ENCODE data around the gene CAPN14.

CAPN14 gene

GRCh38 chr2:31148514-31148913 lies 68.8 kb downstream of the CAPN14 start:
- Histone ChIP-seq H3K27me3 (replicated peaks; ENCODE audit: insufficient read depth, low read length) (no peaks in the 10 kb centered on the region), H3K9me3 (replicated peaks; ENCODE audit: insufficient read depth, low read length) (no peaks in the 10 kb centered on the region), H2AFZ (ENCODE audit: low read length) (no peak overlapping the region), H3K4me1 (ENCODE audit: low read length) (peaks cover 12% of the 10 kb centered on the region), H4K20me1 (ENCODE audit: insufficient read depth, low read length) (no peaks in the 10 kb centered on the region), H3K79me2 (ENCODE audit: low read length) (no peaks in the 10 kb centered on the region), H3K9ac (ENCODE audit: low read length) (no peak overlapping the region), H3K9me2 (replicated peaks; ENCODE audit: insufficient read depth, low read length) (no peaks in the 10 kb centered on the region), H3F3A (ENCODE audit: insufficient read depth, low read length) (peaks cover 13% of the 10 kb centered on the region; the same call in 1 of the 2 replicates), H3K4me2 (ENCODE audit: low read depth, low read length) (no peak overlapping the region), H3K36me3 (replicated peaks; ENCODE audit: insufficient read depth, low read length) (no peaks in the 10 kb centered on the region), H3K4me3 (ENCODE audit: low read length) (no peak overlapping the region), H3K27ac (ENCODE audit: low read length) (no peak overlapping the region)
- no peak for TF ChIP-seq CTCF (IDR thresholded peaks at IDR 0.05; ENCODE audit: low read length)
- no peak for TF ChIP-seq EZH2 (optimal IDR thresholded peaks at IDR 0.05; ENCODE audit: low read depth, low read length)
- TF ChIP-seq EZH2phosphoT487 (IDR thresholded peaks at IDR 0.05; ENCODE audit: low read length), result no peak
- no peak for DNase-seq

- peaks cover 13% of the 10 kb centered on the region; the same call in 1 of the 2 replicates for H3F3A ChIP-seq (ENCODE audit: insufficient read depth, low read length)
- H3K27me3 ChIP-seq (replicated peaks; ENCODE audit: insufficient read depth, low read length), result no peaks in the 10 kb centered on the region
- H2AFZ ChIP-seq (ENCODE audit: low read length), result no peak overlapping the region
- H4K20me1 ChIP-seq (ENCODE audit: insufficient read depth, low read length), result no peaks in the 10 kb centered on the region
- no peak for TF ChIP-seq EZH2 (optimal IDR thresholded peaks at IDR 0.05; ENCODE audit: low read depth, low read length)
- no peak for TF ChIP-seq CTCF (IDR thresholded peaks at IDR 0.05; ENCODE audit: low read length)
- TF ChIP-seq EZH2phosphoT487 (IDR thresholded peaks at IDR 0.05; ENCODE audit: low read length), result no peak
- H3K9me2 ChIP-seq (replicated peaks; ENCODE audit: insufficient read depth, low read length), result no peaks in the 10 kb centered on the region
- no peaks in the 10 kb centered on the region for H3K9me3 ChIP-seq (replicated peaks; ENCODE audit: insufficient read depth, low read length)
- no peak for DNase-seq
- H3K36me3 ChIP-seq (replicated peaks; ENCODE audit: insufficient read depth, low read length), result no peaks in the 10 kb centered on the region
- no peak overlapping the region for H3K4me3 ChIP-seq (ENCODE audit: low read length)
- no peak overlapping the region for H3K9ac ChIP-seq (ENCODE audit: low read length)
- peaks cover 12% of the 10 kb centered on the region for H3K4me1 ChIP-seq (ENCODE audit: low read length)
- no peak overlapping the region for H3K27ac ChIP-seq (ENCODE audit: low read length)
- no peaks in the 10 kb centered on the region for H3K79me2 ChIP-seq (ENCODE audit: low read length)
- H3K4me2 ChIP-seq (ENCODE audit: low read depth, low read length), result no peak overlapping the region
Observed at GRCh38 chr2:31147645-31148044, 69.7 kb downstream of the CAPN14 start.

DNA sequence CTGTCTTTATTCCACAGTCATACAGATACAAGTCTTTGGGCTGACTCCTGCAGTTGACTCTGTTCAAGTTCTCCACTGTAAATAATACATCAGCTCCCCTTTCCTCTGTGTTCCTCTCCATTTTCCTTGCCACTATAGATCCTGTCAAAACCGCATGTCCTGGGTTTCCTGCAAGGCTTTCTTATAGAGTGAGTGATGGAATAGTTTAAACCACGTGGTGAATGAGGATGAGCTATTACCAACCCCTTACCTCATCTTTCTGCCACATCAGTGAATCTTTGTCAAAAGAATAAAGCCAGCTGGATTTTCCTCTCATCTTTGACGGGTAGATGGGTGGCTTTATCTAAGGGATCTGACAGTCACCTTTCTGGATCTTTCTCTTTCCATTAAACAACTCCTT lies 75.2 kb downstream of the CAPN14 start:
- Histone ChIP-seq H3K9me3 (replicated peaks; ENCODE audit: insufficient read depth, low read length) (no peaks in the 10 kb centered on the region), H4K20me1 (ENCODE audit: insufficient read depth, low read length) (no peaks in the 10 kb centered on the region), H3K9ac (ENCODE audit: low read length) (no peak overlapping the region), H3K79me2 (ENCODE audit: low read length) (peaks cover 1% of the 10 kb centered on the region), H3K36me3 (replicated peaks; ENCODE audit: insufficient read depth, low read length) (no peaks in the 10 kb centered on the region), H3K27me3 (replicated peaks; ENCODE audit: insufficient read depth, low read length) (no peaks in the 10 kb centered on the region), H3K4me2 (ENCODE audit: low read depth, low read length) (no peak overlapping the region), H3K27ac (ENCODE audit: low read length) (no peak overlapping the region), H3K4me3 (ENCODE audit: low read length) (no peak overlapping the region), H2AFZ (ENCODE audit: low read length) (no peak overlapping the region), H3K9me2 (replicated peaks; ENCODE audit: insufficient read depth, low read length) (no peaks in the 10 kb centered on the region), H3K4me1 (ENCODE audit: low read length) (no peaks in the 10 kb centered on the region), H3F3A (ENCODE audit: insufficient read depth, low read length) (0 out of 2 replicates have a peak, but pooled peaks cover 5% of the 10 kb centered on the region)
- no peak for DNase-seq
- TF ChIP-seq EZH2phosphoT487 (IDR thresholded peaks at IDR 0.05; ENCODE audit: low read length) (no peak), CTCF (IDR thresholded peaks at IDR 0.05; ENCODE audit: low read length) (no peak), EZH2 (optimal IDR thresholded peaks at IDR 0.05; ENCODE audit: low read depth, low read length) (no peak)

Measured in MM.1S (cell line).